Neural cell (in vitro differentiated cells): Measurements from ENCODE around the gene PCCA. TPM values are rescaled to one million over a fixed set of nuclear protein-coding genes. Genes with fewer than 3 reads are reported as not detected.

Experiments
- H2AFZ ChIP-seq: fragments of 200-600, 300-800 bp; sonication (generic), shearing (Covaris generic); 2 replicates; pipeline ENCODE4 v1.6.0; 2014; ENCODE audit warnings: low read depth, mild to moderate bottlenecking, antibody characterized with exemption, low read length, moderate library complexity
- H3F3A ChIP-seq: fragments of 200-600 bp; shearing (Covaris generic); 2 replicates; pipeline ENCODE4 v1.6.1; 2016; ENCODE audit warnings: mild to moderate bottlenecking, moderate library complexity, mixed read lengths, antibody characterized with exemption, low read length; ENCODE audit not compliant: insufficient read depth, poor library complexity, severe bottlenecking
- H3K27ac ChIP-seq: fragments of 200-600, 300-800 bp; sonication (generic), shearing (Covaris generic); 2 replicates; pipeline ENCODE4 v1.5.1; 2014; ENCODE audit warnings: mild to moderate bottlenecking, low read length, moderate library complexity
- H3K27me3 ChIP-seq: fragments of 300-800, 200-600 bp; sonication (generic), shearing (Covaris generic); 2 replicates; pipeline ENCODE4 v1.6.0; 2014; ENCODE audit warnings: mild to moderate bottlenecking, low read depth, low read length, moderate library complexity; ENCODE audit not compliant: insufficient read depth
- H3K36me3 ChIP-seq: fragments of 300-800, 200-600 bp; sonication (generic), shearing (Covaris generic); 2 replicates; pipeline ENCODE4 v1.5.1; 2014; ENCODE audit warnings: mild to moderate bottlenecking, antibody characterized with exemption, low read length, moderate library complexity; ENCODE audit not compliant: insufficient read depth
- H3K4me2 ChIP-seq: fragments of 300-800, 200-600 bp; sonication (generic), shearing (Covaris generic); 2 replicates; pipeline ENCODE4 v1.6.0; 2014; ENCODE audit warnings: mild to moderate bottlenecking, low read length
- H3K4me3 ChIP-seq: fragments of 300-800, 200-600 bp; sonication (generic), shearing (Covaris generic); 2 replicates; pipeline ENCODE4 v1.5.1; 2014; ENCODE audit warnings: mild to moderate bottlenecking, low read length, moderate library complexity
- H3K79me2 ChIP-seq: fragments of 200-600 bp; shearing (Covaris generic); replicated peaks from 2 replicates; pipeline ENCODE4 v1.6.0; 2014; ENCODE audit warnings: mild to moderate bottlenecking, low read length, moderate library complexity; ENCODE audit not compliant: insufficient read depth
- H3K9ac ChIP-seq: fragments of 300-800, 200-600 bp; sonication (generic), shearing (Covaris generic); 2 replicates; pipeline ENCODE4 v1.6.1; 2016; ENCODE audit warnings: mild to moderate bottlenecking, low read length, mixed read lengths
- H3K9me2 ChIP-seq: fragments of 200-600 bp; shearing (Covaris generic); 2 replicates; pipeline ENCODE4 v1.6.1; 2016; ENCODE audit warnings: mild to moderate bottlenecking, low read length, mixed read lengths; ENCODE audit not compliant: insufficient read depth
- H3K9me3 ChIP-seq: fragments of 200-600, 300-800 bp; sonication (generic), shearing (Covaris generic); 2 replicates; pipeline ENCODE4 v1.6.1; 2016; ENCODE audit warnings: mild to moderate bottlenecking, mixed run types, low read length, moderate library complexity, mixed read lengths
- H4K20me1 ChIP-seq: fragments of 200-600 bp; shearing (Covaris generic); 2 replicates; pipeline ENCODE4 v1.6.1; 2016; ENCODE audit warnings: mild to moderate bottlenecking, mixed run types; ENCODE audit not compliant: insufficient read depth
- CTCF ChIP-seq: fragments of 450-650 bp; IDR thresholded peaks from 2 replicates; pipeline ENCODE4 v1.5.1; 2014; ENCODE audit warnings: antibody characterized with exemption, mild to moderate bottlenecking, moderate library complexity; ENCODE audit not compliant: poor library complexity, severe bottlenecking
- EP300 ChIP-seq: fragments of 450-650 bp; conservative IDR thresholded peaks from 2 replicates; pipeline ENCODE4 v1.6.1; 2014; ENCODE audit warnings: antibody characterized with exemption, mild to moderate bottlenecking, moderate library complexity; ENCODE audit not compliant: poor library complexity, severe bottlenecking
- EZH2 ChIP-seq: fragments of 200-600, 300-800 bp; shearing (Covaris generic), sonication (generic); IDR thresholded peaks from 2 replicates; pipeline ENCODE4 v1.6.1; 2014; ENCODE audit warnings: antibody characterized with exemption, low read length, borderline replicate concordance, mild to moderate bottlenecking; ENCODE audit not compliant: insufficient read depth, poor library complexity, severe bottlenecking
- MXI1 ChIP-seq: fragments of 450-650 bp; conservative IDR thresholded peaks from 2 replicates; pipeline ENCODE4 v1.6.1; 2014; ENCODE audit warnings: antibody characterized with exemption, mild to moderate bottlenecking; ENCODE audit not compliant: poor library complexity, severe bottlenecking
- POLR2AphosphoS5 ChIP-seq: IDR thresholded peaks from 2 replicates; pipeline ENCODE4 v1.6.1; 2012
- RAD21 ChIP-seq: fragments of 450-650 bp; conservative IDR thresholded peaks from 2 replicates; pipeline ENCODE4 v1.6.1; 2014; ENCODE audit warnings: antibody characterized with exemption, mild to moderate bottlenecking, moderate library complexity
- REST ChIP-seq: IDR thresholded peaks from 2 replicates; pipeline ENCODE4 v1.6.1; 2012; ENCODE audit warnings: borderline replicate concordance
- SMC3 ChIP-seq: fragments of 450-650 bp; conservative IDR thresholded peaks from 2 replicates; pipeline ENCODE4 v1.6.1; 2014; ENCODE audit warnings: antibody characterized with exemption, mild to moderate bottlenecking, moderate library complexity; ENCODE audit not compliant: poor library complexity
- TAF1 ChIP-seq: IDR thresholded peaks from 2 replicates; pipeline ENCODE4 v1.6.1; 2012; ENCODE audit warnings: low read depth
- polyA plus RNA-seq: library from polyadenylated mRNA; depleted of rRNA; stranded (reverse); fragments of >200 nt; gene quantifications from 2 replicates; pipeline ENCODE4 v1.2.3, GENCODE V29; 2014

The PCCA gene
- polyA plus RNA-seq, 1 donor from 2014 or later, result 17.0 TPM

- Histone ChIP-seq H3K27ac (no peak overlapping the region), H4K20me1 (no peaks in the 10 kb centered on the region), H3K4me2 (no peak overlapping the region), H3K4me3 (no peak overlapping the region), H3K79me2 (no peaks in the 10 kb centered on the region), H3K9me3 (no peaks in the 10 kb centered on the region), H3K27me3 (no peaks in the 10 kb centered on the region), H3K9me2 (no peaks in the 10 kb centered on the region), H3K9ac (no peak overlapping the region), H3F3A (no peaks in the 10 kb centered on the region), H2AFZ (no peak overlapping the region), H3K36me3 (no peaks in the 10 kb centered on the region)
- TF ChIP-seq TAF1 (no peak), CTCF (no peak), RAD21 (no peak), EP300 (no peak), EZH2 (no peak), POLR2AphosphoS5 (no peak), MXI1 (no peak)
Observed at GRCh38 chr13:100298116-100298681, 209.3 kb downstream of the PCCA start.

- Histone ChIP-seq H3K9ac (no peak overlapping the region), H3K36me3 (no peaks in the 10 kb centered on the region), H4K20me1 (no peaks in the 10 kb centered on the region), H3K9me3 (no peaks in the 10 kb centered on the region), H3K79me2 (no peaks in the 10 kb centered on the region), H2AFZ (no peak overlapping the region), H3K27me3 (no peaks in the 10 kb centered on the region), H3K4me2 (no peak overlapping the region), H3F3A (no peaks in the 10 kb centered on the region), H3K9me2 (no peaks in the 10 kb centered on the region), H3K27ac (no peak overlapping the region), H3K4me3 (no peak overlapping the region)
- TF ChIP-seq EZH2 (no peak), POLR2AphosphoS5 (no peak), EP300 (no peak), CTCF (no peak), MXI1 (no peak)
Observed at GRCh38 chr13:100298691-100299090, 209.8 kb downstream of the PCCA start.

GRCh38 chr13:100300243-100300642 lies 211.3 kb downstream of the PCCA start:
- TF ChIP-seq EZH2 (no peak), POLR2AphosphoS5 (no peak), REST (no peak), EP300 (no peak), CTCF (no peak), RAD21 (no peak), MXI1 (no peak), TAF1 (no peak), SMC3 (no peak)
- Histone ChIP-seq H3K9me3 (no peaks in the 10 kb centered on the region), H4K20me1 (no peaks in the 10 kb centered on the region), H3K79me2 (no peaks in the 10 kb centered on the region), H3F3A (no peaks in the 10 kb centered on the region), H3K9ac (no peak overlapping the region), H3K4me3 (no peak overlapping the region), H3K4me2 (no peak overlapping the region), H3K27ac (no peak overlapping the region), H3K27me3 (no peaks in the 10 kb centered on the region), H2AFZ (no peak overlapping the region), H3K9me2 (no peaks in the 10 kb centered on the region), H3K36me3 (no peaks in the 10 kb centered on the region)
